COLO668 (cell line): ENCODE results near the gene CDK13.
"Not testable (repeated sequence)": the region's sequence is repeated elsewhere in the genome, so short reads cannot be mapped to it uniquely, and the experiment has no call there.

Experiments used
- DNase-seq: peaks from one replicate; lab custom pipeline; 2025; ENCODE audit not compliant: unreplicated experiment; lab: John Stamatoyannopoulos, UW

The CDK13 gene

DNA sequence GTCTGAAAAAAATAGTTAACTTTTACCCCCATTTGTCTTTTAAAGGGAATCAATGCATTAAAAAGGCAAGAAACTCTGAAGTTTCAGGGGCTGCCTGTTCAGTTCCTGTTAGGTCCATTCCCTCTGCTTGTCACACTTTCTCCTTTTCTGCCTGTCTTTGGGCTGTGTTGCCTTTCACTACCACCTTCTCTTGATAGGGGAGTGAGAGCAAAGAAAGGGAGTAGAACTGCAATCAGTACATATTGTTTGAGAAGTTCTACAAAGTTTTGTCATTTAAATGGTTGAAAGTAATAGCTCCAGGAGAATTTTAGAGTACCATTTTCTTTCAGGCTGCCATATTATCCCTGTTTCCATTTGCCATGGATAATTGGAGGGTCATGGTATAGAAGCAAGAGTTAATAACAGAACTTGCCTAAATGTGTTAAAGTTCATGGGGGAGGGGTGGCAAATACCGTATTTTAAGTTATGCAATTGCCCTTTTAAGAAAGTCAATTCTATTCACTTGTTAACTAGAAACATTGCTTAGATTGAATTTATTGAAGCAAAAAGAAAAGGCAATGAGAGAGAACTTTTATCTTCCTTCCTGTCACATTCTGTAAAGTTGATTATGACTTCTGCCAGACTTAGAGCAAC, 145.8 kb downstream of the CDK13 start:
- DNase-seq: no peak

DNA sequence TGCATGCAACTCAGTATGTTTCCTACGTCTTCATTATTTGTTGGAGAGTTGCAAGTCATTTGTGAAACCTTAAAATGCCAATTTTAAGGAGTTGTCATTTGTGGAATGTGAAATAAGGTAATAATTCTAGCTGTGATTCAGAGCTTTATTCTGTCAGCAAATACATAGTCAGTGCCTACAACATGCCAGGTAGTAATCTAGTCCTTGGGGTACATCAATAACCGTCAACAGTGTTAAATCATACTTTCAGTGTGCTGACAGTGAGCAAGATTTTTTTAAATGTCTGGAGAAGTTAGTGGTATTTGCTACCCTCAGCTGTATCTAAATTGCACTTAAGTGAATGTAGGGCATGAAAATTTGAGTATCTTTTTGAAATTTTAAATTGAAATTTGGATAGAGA, 147.7 kb downstream of the CDK13 start:
- DNase-seq: no peak

DNA sequence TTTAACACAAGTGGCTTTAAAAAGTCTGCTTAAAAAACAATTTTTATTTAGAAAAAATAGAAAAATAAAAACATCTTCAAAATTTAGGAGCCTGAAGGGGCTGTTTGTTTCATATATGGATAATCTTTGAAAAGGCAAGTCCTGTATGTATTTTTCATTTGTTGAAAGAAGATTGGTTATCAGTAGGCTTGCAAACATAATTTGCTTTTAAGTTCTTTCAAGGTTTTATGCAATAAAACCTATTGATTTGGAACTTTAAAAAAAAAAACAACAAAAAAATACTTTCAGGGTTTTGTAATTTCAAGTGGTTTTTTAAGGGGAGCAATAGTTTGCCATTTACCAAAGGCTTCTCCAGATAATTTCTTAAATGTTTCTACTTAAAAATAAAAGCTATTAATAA, 148.8 kb downstream of the CDK13 start:
- no peak for DNase-seq

DNA sequence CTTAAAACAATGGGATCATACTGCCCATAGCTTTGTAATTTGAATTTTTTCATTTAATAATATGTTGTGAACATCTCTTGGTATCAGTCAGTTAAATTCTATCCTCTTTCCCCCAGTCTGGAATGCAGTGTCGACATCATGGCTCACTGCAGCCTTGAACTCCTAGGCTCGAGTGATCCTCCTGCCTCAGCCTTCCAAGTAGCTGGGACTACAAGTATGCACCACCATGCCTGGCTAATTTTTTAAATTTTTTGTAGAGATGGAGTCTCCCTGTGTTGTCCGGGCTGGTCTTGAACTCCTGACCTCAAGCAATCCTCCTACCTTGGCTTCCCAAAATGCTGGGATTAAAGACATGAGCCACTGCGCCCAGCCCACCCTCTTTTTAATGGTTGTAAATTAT, 149.8 kb downstream of the CDK13 start:
- DNase-seq: no peak

DNA sequence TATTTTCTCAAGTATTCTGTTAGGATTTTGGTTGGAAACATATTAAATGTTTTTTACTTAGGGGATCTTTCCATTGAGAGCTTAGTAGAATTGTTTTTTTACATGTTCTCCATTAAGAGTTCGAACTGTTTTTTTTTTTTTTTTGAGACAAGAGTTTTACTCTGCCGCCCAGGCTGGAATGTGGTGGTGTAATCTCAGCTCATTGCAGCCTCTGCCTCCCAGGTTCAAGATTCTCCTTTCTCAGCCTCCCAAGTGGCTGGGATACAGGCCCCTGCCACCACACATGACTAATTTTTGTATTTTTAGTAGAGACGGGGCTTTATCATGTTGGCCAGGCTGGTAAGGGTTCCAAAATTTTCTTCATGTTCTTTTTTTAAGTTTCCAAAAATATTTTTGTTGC, 151.1 kb downstream of the CDK13 start:
- no peak for DNase-seq

DNA sequence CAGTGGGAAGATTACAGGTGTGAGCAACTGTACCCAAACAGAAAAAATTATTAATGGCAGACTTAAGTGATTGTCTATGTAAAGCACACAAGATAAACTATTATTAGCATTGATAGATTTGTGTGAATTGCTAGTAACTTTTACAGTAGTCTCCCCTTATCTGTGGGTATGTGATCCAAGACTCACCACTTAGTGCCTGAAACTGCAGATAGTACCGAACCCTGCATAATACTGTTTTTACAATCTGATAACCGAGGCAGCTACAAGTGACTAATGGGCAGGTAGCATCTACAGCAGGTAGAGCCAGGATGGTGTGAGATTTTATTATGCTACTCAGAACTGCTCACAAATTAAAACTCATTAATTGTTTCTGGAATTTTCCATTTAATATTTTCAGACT, 152.8 kb downstream of the CDK13 start:
- DNase-seq: no peak

DNA sequence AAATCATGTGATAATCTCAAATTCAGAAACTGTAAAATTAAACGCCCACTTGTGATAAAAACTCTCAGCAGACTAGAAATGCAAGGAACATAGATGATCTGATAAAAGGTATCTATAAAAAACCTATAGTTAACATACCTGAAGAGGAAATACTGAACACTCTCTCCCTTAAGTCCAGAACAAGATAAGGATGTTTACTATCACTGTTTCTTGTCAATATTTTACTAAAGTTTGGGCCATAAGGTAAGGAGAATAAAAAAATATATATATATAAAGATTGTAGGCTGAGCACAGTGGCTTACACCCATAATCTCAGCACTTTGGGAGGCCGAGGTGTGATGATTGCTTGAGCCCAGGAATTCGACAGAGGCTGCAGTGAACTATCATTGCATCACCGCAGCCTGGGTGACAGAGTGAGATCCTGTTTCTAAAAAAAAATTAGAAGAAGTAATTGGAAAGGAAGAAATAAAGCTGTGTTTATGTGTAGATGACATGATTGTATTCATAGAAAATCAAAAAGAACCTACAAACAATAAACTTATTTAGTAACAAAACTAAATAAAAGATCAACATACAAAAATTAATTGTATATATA, 155.9 kb downstream of the CDK13 start:
- no peak for DNase-seq

DNA sequence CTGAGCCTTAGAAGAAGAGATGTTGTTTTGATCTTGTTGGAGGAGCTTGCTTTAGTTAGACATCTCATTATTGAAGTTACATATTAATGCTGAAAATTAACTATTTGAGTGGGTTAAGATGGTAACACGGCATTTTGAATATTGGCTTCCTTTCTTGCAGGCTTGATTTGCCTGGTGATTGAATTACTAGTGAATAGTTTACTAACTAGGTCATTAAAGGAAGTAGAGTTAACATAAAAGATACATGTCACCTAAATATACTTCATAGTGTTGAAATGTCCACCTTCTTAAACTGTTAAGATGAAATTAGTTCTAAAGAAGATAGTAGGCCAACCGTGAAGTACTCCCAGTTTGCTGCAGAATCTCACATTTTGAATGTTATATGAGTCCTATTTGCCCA, 165.9 kb downstream of the CDK13 start:
- DNase-seq: no peak

DNA sequence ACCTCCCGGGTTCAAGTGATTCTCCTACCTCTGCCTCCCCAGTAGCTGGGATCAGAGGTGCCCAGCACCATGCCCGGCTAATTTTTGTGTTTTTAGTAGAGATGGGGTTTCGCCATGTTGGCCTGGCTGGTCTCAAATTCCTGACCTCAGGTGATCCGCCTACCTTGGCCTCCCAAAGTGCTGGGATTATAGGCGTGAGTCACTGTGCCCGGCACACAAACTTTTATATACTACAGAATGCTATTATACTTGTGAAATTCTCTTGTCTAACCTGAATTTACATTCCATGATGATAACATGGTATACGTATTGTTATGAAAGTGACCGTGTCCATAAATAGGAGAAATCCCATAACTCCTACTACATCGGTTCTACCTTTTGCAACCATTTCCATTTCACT, 167.1 kb downstream of the CDK13 start:
- DNase-seq: not testable (repeated sequence)

DNA sequence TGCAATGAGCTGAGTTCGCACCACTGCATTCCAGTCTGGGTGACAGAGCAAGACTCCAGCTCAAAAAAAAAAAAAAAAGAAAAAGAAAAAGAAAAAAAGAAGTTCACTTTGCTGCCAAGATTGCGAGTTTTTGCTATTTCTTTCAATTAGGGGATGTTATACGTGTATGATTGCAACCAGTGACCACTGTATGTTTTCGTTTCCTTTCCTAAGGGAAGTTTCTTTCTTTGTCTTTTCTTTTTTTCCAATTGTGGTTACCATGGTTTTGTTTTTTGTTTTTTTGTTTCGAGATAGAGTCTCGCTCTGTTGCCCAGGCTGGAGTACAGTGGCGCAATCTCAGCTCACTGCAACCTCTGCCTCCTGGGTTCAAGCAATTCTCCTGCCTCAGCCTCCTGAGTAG, 168.1 kb downstream of the CDK13 start:
- DNase-seq: not testable (repeated sequence)

DNA sequence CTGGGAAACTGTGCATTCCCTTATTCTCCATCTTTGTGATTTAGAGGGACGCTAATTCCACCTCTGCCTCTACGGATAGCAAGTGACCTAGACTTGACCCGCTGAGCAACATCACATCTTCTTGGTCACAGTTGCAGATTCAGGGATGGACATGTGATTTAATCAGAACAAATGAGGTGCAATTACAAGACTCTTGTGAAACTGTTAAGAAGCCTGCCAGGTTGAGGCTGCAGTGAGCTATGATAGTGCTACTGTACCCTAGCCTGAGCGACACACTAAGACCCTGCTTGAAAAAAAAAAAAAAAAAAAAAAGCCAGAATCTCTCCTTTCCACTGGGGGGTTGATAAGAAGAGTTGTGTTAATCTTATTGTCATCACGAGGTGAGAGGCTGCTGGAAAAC, 170.0 kb downstream of the CDK13 start:
- DNase-seq: no peak

DNA sequence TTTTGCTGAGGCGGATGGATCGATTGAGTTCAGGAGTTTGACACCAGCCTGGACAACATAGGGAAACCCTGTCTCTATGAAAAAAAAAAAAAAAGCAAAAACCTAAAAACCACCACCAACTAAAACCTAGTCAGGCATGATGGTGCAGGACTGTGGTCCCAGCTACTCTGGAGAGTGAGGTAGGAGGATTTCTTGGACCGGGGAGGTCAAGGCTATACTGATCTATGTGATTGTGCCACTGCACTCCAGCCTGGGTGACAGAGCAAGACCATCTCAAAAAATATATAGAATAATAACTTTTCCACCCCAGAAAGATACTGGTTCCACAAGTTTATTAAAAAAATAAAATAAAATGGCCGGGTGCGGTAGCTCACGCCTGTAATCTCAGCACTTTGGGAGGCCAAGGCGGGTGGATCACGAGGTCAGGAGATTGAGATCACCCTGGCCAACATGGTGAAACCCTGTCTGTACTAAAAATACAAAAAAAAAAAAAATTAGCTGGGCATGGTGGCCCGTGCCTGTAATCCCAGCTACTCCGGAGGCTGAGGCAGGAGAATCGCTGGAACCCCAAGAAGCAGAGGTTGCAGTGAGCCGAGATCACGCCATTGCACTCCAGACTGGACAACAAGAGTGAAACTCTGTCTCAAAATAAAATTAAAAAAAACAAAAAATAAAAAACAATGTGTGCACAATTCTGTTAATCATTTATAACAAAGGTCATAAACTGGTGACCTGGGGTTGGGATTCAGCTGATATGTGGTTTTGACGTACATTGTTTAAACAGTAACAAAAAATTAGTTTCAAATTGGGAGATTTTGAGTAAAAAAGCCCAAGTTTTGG, 172.3 kb downstream of the CDK13 start:
- not testable (repeated sequence) for DNase-seq

DNA sequence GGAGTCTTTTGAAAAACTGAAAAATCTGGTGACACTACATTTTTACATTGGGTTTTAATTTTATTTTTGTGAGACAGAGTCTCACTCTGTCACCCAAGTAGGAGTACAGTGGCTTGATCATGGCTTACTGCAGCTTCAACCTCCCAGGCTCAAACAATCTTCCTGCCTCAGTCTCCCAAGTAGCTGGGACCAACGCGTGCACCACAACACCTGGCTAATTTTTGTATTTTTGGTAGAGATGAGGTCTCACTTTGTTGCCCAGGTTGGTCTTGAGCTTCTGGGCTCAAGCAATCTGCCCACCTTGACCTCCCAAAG, 172.8 kb downstream of the CDK13 start:
- no peak for DNase-seq

DNA sequence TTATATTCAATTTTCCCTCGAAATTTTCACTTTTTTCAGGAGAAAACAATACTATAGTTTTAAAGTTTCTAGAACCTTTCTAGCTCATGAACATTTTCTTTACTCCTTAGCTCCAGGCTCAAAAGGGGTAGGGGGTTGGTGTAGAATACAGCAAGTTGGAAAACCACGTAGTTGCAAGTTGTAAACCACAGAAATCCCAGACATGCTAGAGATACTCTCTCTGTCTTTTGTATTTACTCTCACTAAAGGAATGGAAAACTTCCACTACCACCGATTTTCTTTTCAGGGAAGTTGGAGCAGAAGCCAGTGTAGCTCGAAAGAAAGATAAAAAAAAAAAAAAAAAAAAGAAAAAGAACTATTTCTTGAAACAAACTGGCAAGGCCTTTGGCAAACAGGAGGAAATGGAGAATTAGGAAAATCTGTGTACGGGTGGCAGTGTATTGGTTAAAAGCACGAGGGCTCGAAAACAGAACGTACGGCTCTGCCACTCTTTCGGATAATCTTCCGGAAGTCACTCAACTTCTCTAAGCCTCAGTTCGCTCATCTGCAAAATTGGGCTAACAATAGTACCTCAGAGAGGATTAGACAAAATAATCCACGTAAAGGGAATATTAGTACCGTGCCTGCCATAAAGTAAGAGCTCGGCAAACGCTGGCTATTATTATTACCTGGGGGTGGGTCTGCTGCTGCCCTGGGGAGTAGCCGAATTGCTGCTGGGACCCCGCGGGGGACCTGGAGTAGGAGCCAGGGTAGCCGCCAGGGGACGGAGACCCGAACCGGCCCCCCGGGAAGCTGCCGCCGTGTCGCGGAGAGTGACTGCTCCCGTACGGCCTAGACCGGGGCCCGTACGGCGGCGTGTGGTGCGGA, 183.7 kb downstream of the CDK13 start:
- DNase-seq: peak; percentile 85

DNA sequence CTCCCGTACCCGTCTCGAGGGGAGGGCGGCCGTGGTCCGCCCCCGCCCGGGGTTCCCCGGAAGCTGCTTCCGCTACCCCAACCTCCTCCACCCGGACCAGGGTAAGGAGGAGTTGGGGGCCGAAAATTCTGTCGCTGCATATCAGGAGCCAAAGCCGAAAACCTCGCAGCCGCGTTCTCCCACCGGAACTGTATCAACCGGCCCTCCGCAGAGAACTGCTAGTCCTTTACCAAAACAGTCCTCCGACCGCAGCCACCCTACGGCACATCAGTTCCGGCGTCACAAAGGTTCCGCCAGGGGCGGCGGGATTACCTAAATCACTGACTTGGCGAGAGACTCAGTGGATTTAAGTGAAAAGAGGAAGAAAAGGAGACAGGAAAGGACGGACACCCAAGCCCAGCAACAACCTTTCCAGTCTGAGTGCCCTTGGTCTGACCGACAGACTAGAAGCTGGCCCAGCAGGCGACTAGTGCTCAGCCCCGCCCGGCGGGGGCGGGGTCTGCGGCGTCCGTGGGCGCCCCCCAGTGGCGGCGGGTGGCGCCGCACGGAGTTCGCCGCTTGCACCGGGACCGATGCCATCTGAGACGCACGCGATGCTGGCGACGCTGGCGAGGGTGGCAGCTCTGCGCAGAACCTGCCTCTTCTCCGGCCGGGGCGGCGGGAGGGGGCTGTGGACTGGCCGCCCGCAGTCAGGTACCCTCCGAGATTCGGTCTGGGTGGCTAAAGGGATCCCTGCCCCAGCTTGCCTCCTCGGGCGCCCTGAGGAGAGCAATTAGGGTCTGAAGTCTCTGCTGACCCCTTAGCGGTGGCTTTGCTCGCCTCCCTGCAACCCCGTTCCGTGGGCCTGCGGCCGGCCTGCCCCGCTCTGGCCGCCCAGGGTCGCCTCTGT, 184.6 kb downstream of the CDK13 start, which contains the start of the genes MPLKIP and SUGCT:
TSS of gene MPLKIP (minus strand) at position 195 of the 889 bp plus-strand sequence. CDS start at position 140, 55 bp downstream.
TSS of gene SUGCT (plus strand) at position 578 of the 889 bp plus-strand sequence.
- DNase-seq: peak; percentile 94

DNA sequence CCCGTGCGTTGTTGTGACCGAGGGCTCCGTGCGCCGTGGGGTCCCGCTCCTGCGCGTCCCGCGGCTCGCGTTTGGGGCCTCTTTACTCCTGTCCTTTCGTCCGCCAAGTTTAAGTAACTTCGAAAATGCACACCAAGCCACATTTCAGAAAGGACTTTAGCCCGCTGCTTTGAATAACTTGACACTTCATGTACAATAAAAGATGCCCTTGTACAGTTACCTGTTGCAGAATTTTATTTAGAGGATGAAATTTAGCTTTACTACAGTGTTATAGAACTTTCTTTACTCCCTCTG, 185.2 kb downstream of the CDK13 start:
- DNase-seq: no peak

DNA sequence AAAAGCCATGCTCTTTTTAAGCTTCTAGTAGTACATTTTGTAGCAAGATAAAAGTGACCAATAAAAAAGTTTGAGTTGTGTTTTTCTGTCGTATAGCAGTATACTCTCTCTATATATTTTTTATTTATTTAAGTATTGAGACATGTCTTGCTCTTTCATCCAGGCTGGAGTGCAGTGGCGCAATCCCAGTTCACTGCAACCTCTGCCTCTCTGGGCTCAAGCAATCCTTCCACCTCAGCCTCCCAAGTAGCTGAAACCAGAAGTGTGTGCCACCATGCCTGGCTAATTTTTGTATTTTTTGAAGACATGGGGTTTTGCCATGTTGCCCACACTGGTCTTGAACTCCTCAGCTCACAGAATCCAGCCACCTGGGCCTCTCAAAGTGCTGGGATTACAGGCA, 187.5 kb downstream of the CDK13 start:
- no peak for DNase-seq

DNA sequence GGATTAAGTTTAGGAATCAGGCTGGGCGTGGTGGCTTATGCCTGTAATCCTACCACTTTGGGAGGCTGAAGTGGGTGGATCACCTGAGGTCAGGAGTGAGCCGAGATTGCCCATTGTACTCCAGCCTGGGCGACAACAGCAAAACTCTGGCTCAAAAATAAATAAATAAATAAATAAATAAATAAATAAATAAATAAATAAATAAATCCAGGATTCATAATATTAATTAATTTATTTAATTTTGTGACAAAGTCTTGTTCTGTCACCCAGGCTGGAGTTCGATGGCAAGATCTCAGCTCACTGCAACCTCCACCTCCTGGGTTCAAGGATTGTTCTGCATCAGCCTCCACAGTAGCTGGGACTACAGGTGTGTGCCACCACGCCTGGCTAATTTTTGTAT, 188.9 kb downstream of the CDK13 start:
- DNase-seq: no peak

DNA sequence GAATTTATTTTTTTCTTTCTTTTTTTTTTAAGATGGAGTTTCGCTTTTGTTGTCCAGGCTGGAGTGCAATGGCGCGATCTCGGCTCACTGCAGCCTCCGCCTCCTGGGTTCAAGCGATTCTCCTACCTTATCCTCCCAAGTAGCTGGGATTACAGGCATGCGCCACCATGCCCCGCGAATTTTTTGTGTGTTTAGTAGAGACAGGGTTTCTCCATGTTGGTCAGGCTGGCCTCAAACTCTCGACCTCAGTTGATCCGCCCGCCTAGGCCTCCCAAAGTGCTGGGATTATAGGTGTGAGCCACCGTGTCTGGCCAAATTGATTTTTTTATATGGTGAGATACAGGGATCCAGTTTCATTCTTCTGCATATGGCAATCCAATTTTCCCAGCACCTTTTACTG, 189.8 kb downstream of the CDK13 start:
- not testable (repeated sequence) for DNase-seq

DNA sequence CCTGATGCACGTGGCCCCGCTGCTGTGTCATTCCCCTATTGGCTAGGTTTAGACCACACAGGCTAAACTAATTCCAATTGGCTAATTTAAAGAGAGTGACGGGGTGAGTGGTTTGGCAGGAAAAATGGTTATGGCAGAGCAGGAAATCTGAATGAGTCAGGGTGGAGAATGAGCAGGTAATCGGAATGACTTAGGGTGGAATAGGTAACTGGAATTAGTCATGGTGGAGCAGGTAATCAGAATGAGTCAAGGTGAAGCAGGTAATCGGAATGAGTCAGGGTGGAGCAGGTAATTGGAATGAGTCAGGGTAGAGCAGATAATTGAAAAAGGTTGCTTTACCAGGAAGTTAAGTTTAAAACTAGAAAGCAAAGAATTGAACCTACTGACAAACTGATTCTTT, 191.9 kb downstream of the CDK13 start:
- not testable (repeated sequence) for DNase-seq
